Parathyroid adenoma (tissue), 2 donors: ENCODE results near the gene ABCF1.

Experiments
- H2AFZ ChIP-seq: fragments of 300-600 bp; sonication (generic); one replicate; pipeline ENCODE4 v1.7.0; 2017; ENCODE audit warnings: antibody characterized with exemption, mild to moderate bottlenecking
- H3K27ac ChIP-seq: fragments of 300-600 bp; sonication (generic); one replicate; pipeline ENCODE4 v1.7.0; 2017
- H3K27me3 ChIP-seq: fragments of 300-600 bp; sonication (generic); one replicate; pipeline ENCODE4 v1.7.0; 2017; ENCODE audit warnings: low read length; ENCODE audit not compliant: control insufficient read depth, insufficient read depth
- H3K36me3 ChIP-seq: fragments of 300-600 bp; sonication (generic); one replicate; pipeline ENCODE4 v1.7.0; 2017; ENCODE audit warnings: low read length; ENCODE audit not compliant: control insufficient read depth, insufficient read depth
- H3K4me1 ChIP-seq: fragments of 300-600 bp; sonication (generic); one replicate; pipeline ENCODE4 v1.7.0; 2017; ENCODE audit warnings: control low read depth
- H3K4me2 ChIP-seq: fragments of 300-600 bp; sonication (generic); one replicate; pipeline ENCODE4 v1.7.0; 2017; ENCODE audit warnings: low read length
- H3K4me3 ChIP-seq: fragments of 300-600 bp; sonication (generic); one replicate; pipeline ENCODE4 v1.7.0; 2017; ENCODE audit warnings: low read depth, low read length
- H3K79me2 ChIP-seq: fragments of 300-600 bp; sonication (generic); one replicate; pipeline ENCODE4 v1.7.0; 2017; ENCODE audit warnings: control low read depth
- H3K9ac ChIP-seq: fragments of 300-600 bp; sonication (generic); one replicate; pipeline ENCODE4 v1.7.0; 2017; ENCODE audit warnings: mild to moderate bottlenecking
- H3K9me3 ChIP-seq: fragments of 300-600 bp; sonication (generic); one replicate; pipeline ENCODE4 v1.7.0; 2017; ENCODE audit warnings: low read length; ENCODE audit not compliant: control insufficient read depth
- CTCF ChIP-seq: fragments of 300-600 bp; sonication (generic); IDR thresholded peaks from one replicate; pipeline ENCODE4 v1.7.0; 2017; ENCODE audit warnings: antibody characterized with exemption, mild to moderate bottlenecking
- donor health status: primary hyperparathyroidism.

The ABCF1 gene

GRCh38 chr6:30635834-30636233 is 64.6 kb downstream of the ABCF1 start:
- H3K27ac ChIP-seq: no peak overlapping the region
- H3K27me3 ChIP-seq: no peaks in the 10 kb centered on the region
- peaks cover 2% of the 10 kb centered on the region for H3K79me2 ChIP-seq
- no peaks in the 10 kb centered on the region for H3K9me3 ChIP-seq
- no peaks in the 10 kb centered on the region for H3K36me3 ChIP-seq
- no peaks in the 10 kb centered on the region for H3K4me1 ChIP-seq
- no peak overlapping the region for H3K4me2 ChIP-seq
- no peak overlapping the region for H2AFZ ChIP-seq
- TF ChIP-seq CTCF: no peak
- H3K4me3 ChIP-seq: no peak overlapping the region
- no peak overlapping the region for H3K9ac ChIP-seq

GRCh38 chr6:30640481-30640880 is 69.2 kb downstream of the ABCF1 start:
- TF ChIP-seq CTCF: no peak
- Histone ChIP-seq H3K79me2 (peaks cover 8% of the 10 kb centered on the region), H3K27me3 (no peaks in the 10 kb centered on the region), H3K4me2 (no peak overlapping the region), H3K27ac (no peak overlapping the region), H3K9ac (no peak overlapping the region), H3K9me3 (no peaks in the 10 kb centered on the region), H3K4me1 (no peaks in the 10 kb centered on the region), H2AFZ (no peak overlapping the region), H3K36me3 (no peaks in the 10 kb centered on the region), H3K4me3 (no peak overlapping the region)

GRCh38 chr6:30641048-30641447 is 69.8 kb downstream of the ABCF1 start:
- Histone ChIP-seq H3K79me2 (peaks cover 14% of the 10 kb centered on the region), H3K9me3 (no peaks in the 10 kb centered on the region), H3K27ac (no peak overlapping the region), H2AFZ (no peak overlapping the region), H3K4me3 (no peak overlapping the region), H3K9ac (no peak overlapping the region), H3K4me2 (no peak overlapping the region), H3K36me3 (no peaks in the 10 kb centered on the region), H3K4me1 (peaks cover 3% of the 10 kb centered on the region), H3K27me3 (no peaks in the 10 kb centered on the region)
- no peak for TF ChIP-seq CTCF
